IMR-90 (cell line): ENCODE data around the gene TSPO. TPM values are rescaled to one million over a fixed set of nuclear protein-coding genes. Genes with fewer than 3 reads are reported as not detected.

ENCODE experiments used
- ATAC-seq: fragments of 200-7000 bp; cut with Tn5 transposase; 2 replicates; pipeline ENCODE4 v1.9.1; 2020; ENCODE audit warnings: low read depth, mild to moderate bottlenecking, moderate library complexity
- BruUV-seq: library from RNA; stranded (reverse); fragments of 400-500 nt; replicated peaks from 2 replicates; lab custom pipeline; 2021; lab: Mats Ljungman, UMichigan
- CTCF ChIA-PET: fragments of 300-600 bp; formaldehyde crosslinking; extraction: SDS; loops from one replicate; lab custom pipeline; 2021; ENCODE audit warnings: antibody characterized with exemption; lab: Yijun Ruan, JAX
- POLR2A ChIA-PET: fragments of 300-600 bp; sonication (Branson Sonifier 250); formaldehyde crosslinking; loops from one replicate; lab custom pipeline; 2022; ENCODE audit warnings: antibody characterized with exemption; ENCODE audit not compliant: unreplicated experiment; lab: Charles Lee
- DNase-seq: peaks from one replicate; pipeline ENCODE4 v3.0.0; 2013
- H2AFZ ChIP-seq: replicated peaks from 2 replicates; pipeline ENCODE3; 2013; ENCODE audit warnings: low read length, mild to moderate bottlenecking; ENCODE audit not compliant: poor library complexity
- H2AK5ac ChIP-seq: 2 replicates; pipeline ENCODE4 v1.6.1; 2013; ENCODE audit warnings: low read depth, low read length, inconsistent platforms
- H2AK9ac ChIP-seq: replicated peaks from 2 replicates; pipeline ENCODE3; 2013; ENCODE audit warnings: mild to moderate bottlenecking, low read depth, low read length, moderate library complexity; ENCODE audit not compliant: poor library complexity
- H2BK120ac ChIP-seq: 2 replicates; pipeline ENCODE4 v1.6.1; 2013; ENCODE audit warnings: low read depth, low read length, inconsistent platforms
- H2BK15ac ChIP-seq: 3 replicates; pipeline ENCODE4 v1.6.1; 2013; ENCODE audit warnings: low read depth, low read length, inconsistent platforms
- H2BK20ac ChIP-seq: 2 replicates; pipeline ENCODE4 v1.6.1; 2013; ENCODE audit warnings: low read depth, mild to moderate bottlenecking, inconsistent platforms, low read length, moderate library complexity
- H2BK5ac ChIP-seq: 2 replicates; pipeline ENCODE4 v1.6.1; 2013; ENCODE audit warnings: mild to moderate bottlenecking, low read depth, low read length, inconsistent platforms; ENCODE audit not compliant: poor library complexity, severe bottlenecking
- H3K14ac ChIP-seq: replicated peaks from 2 replicates; pipeline ENCODE4 v1.6.1; 2013; ENCODE audit warnings: low read depth, low read length, inconsistent platforms
- H3K18ac ChIP-seq: 2 replicates; pipeline ENCODE4 v1.6.1; 2013; ENCODE audit warnings: low read depth, low read length, control low read depth
- H3K23ac ChIP-seq: 2 replicates; pipeline ENCODE4 v1.6.1; 2013; ENCODE audit warnings: low read depth, low read length, inconsistent platforms
- H3K27ac ChIP-seq: 2 replicates; pipeline ENCODE4 v1.5.1; 2013; ENCODE audit warnings: mild to moderate bottlenecking, control low read depth, low read length; ENCODE audit not compliant: insufficient read depth
- H3K27me3 ChIP-seq: 2 replicates; pipeline ENCODE4 v1.6.1; 2013; ENCODE audit warnings: low read length; ENCODE audit not compliant: control insufficient read depth, insufficient read depth
- H3K36me3 ChIP-seq: 2 replicates; pipeline ENCODE4 v1.6.1; 2013; ENCODE audit warnings: low read length, mixed read lengths; ENCODE audit not compliant: control insufficient read depth, insufficient read depth
- H3K4ac ChIP-seq: 2 replicates; pipeline ENCODE4 v1.6.1; 2013; ENCODE audit warnings: low read depth, low read length, inconsistent platforms
- H3K4me1 ChIP-seq: 2 replicates; pipeline ENCODE4 v1.6.1; 2013; ENCODE audit warnings: low read length, mixed read lengths; ENCODE audit not compliant: control insufficient read depth, insufficient read depth
- H3K4me2 ChIP-seq: 2 replicates; pipeline ENCODE4 v1.6.1; 2013; ENCODE audit warnings: low read depth, mild to moderate bottlenecking, control low read depth, low read length, moderate library complexity
- H3K4me3 ChIP-seq: 2 replicates; pipeline ENCODE4 v1.5.1; 2013; ENCODE audit warnings: low read depth, mild to moderate bottlenecking, control low read depth, low read length, moderate library complexity; ENCODE audit not compliant: insufficient read depth
- H3K56ac ChIP-seq: 2 replicates; pipeline ENCODE4 v1.6.1; 2013; ENCODE audit warnings: low read length, inconsistent platforms; ENCODE audit not compliant: insufficient read depth; ENCODE audit errors: extremely low read depth
- H3K79me1 ChIP-seq, 2 experiments: 2 replicates each; pipeline ENCODE4 v1.6.1; 2013; ENCODE audit warnings: low read length in 2 of 2, inconsistent platforms in 1 of 2, low read depth in 1 of 2
- H3K9ac ChIP-seq: 2 replicates; pipeline ENCODE4 v1.6.1; 2013; ENCODE audit warnings: low read depth, low read length, control low read depth
- H3K9me1 ChIP-seq: 2 replicates; pipeline ENCODE4 v1.6.1; 2013; ENCODE audit warnings: low read length, inconsistent platforms; ENCODE audit not compliant: insufficient read depth
- H3K9me3 ChIP-seq: 2 replicates; pipeline ENCODE4 v1.6.1; 2013; ENCODE audit warnings: low read length; ENCODE audit not compliant: control insufficient read depth, insufficient read depth
- H4K20me1 ChIP-seq: 2 replicates; pipeline ENCODE4 v1.6.1; 2013; ENCODE audit warnings: low read length, inconsistent platforms; ENCODE audit not compliant: insufficient read depth
- H4K5ac ChIP-seq: 2 replicates; pipeline ENCODE4 v1.6.1; 2013; ENCODE audit warnings: mild to moderate bottlenecking, low read depth, low read length, control low read depth
- H4K8ac ChIP-seq, 2 experiments: 2 replicates each; pipeline ENCODE4 v1.6.1; 2013; ENCODE audit warnings: low read depth in 2 of 2, low read length in 2 of 2, control low read depth in 1 of 2, inconsistent platforms in 1 of 2
- H4K91ac ChIP-seq: 2 replicates; pipeline ENCODE4 v1.6.1; 2013; ENCODE audit warnings: low read depth, low read length, inconsistent platforms; ENCODE audit not compliant: insufficient read depth
- CEBPB ChIP-seq: IDR thresholded peaks from 2 replicates; pipeline ENCODE4 v1.6.1; 2012; ENCODE audit warnings: low read depth, low read length, improper control_type of control experiment
- CHD1 ChIP-seq: IDR thresholded peaks from 2 replicates; pipeline ENCODE4 v1.6.1; 2012; ENCODE audit warnings: low read depth, low read length, improper control_type of control experiment
- CTCF ChIP-seq: conservative IDR thresholded peaks from 2 replicates; pipeline ENCODE4 v1.5.1; 2012; ENCODE audit warnings: mild to moderate bottlenecking, low read depth, low read length, improper control_type of control experiment
- MXI1 ChIP-seq: IDR thresholded peaks from 2 replicates; pipeline ENCODE4 v1.6.1; 2012; ENCODE audit warnings: low read depth, mild to moderate bottlenecking, low read length, moderate library complexity, borderline replicate concordance
- POLR2A ChIP-seq: IDR thresholded peaks from 2 replicates; pipeline ENCODE4 v1.6.1; 2012; ENCODE audit warnings: mild to moderate bottlenecking, low read depth, low read length
- RFX5 ChIP-seq: IDR thresholded peaks from 2 replicates; pipeline ENCODE4 v1.8.0; 2012; ENCODE audit warnings: low read depth, mild to moderate bottlenecking, low read length, moderate library complexity
- WGBS, 2 experiments: methylation state at CpG; one replicate each; pipeline versions ENCODE4 v1.1.5 to v1.1.7; 2013; ENCODE audit warnings: missing lambda C conversion rate in 2 of 2; ENCODE audit not compliant: insufficient read length in 1 of 2; ENCODE audit errors: extremely low coverage in 2 of 2; 5-methylcytosine and 5-hydroxymethylcytosine counted together
- dilution Hi-C: fragments of 300-500 bp; cut with HindIII; formaldehyde crosslinking; loops from one replicate; pipeline ENCODE4 v1.14.3; 2018; ENCODE audit warnings: low sequenced_read_pairs; ENCODE audit not compliant: unreplicated experiment
- in situ Hi-C: fragments of 300-500 bp; cut with MboI; formaldehyde crosslinking; loops from 3 replicates; pipeline ENCODE4 v1.14.3; 2019; ENCODE audit warnings: low sequenced_read_pairs, inconsistent platforms, mixed read lengths
- intact Hi-C: fragments of 100-400 bp; cut with micrococcal nuclease; formaldehyde crosslinking; loops from 2 replicates; pipeline ENCODE4 v1.10.0; 2022
- polyA plus RNA-seq, 3 experiments: library from polyadenylated mRNA; depleted of rRNA; stranded (reverse); fragments of >200 nt; gene quantifications; 2 replicates each; pipeline ENCODE4 v1.2.3, GENCODE V29; 2012; ENCODE audit warnings: low replicate concordance in 1 of 3
- total RNA-seq: library from RNA; depleted of rRNA; stranded (reverse); fragments of >200 nt; gene quantifications from 2 replicates; pipeline ENCODE4 v1.2.3, GENCODE V29; 2012

The TSPO gene
- total and polyA plus RNA-seq, 2 of the 4 experiments (the other 2 are of a cell fraction): 115 to 297 TPM

DNA sequence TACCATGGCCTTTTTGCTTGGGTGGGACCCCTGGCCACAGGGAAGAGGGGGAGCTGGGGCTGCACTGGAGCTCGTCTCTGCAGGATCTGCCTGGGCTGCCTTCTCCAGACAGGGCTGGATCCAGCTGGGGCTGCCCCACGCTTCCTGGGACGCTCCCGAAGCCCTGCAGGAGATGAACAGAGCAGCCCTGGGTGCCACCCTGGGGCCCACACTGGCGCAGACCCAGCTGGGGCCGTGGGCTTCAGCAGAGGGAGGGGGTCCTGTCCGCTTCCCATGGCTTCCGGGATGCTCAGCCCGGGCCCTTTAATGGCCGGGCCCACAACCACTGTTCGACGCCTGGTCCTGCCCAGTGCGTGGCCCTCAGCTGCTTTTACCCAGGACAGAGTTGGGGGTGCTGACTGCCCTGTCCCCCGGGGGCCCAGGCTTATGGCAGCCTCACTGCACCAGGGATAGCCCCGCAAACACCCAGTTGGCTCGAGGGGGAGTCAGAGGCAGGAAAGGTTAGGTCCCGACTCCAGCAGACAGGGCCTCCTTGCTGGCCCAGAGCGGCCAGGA is 12.0 kb downstream of the TSPO start:
- Histone ChIP-seq H2BK120ac (no peak overlapping the region), H3K27ac (no peak overlapping the region), H3K23ac (no peak overlapping the region), H3K18ac (no peak overlapping the region), H2BK15ac (no peak overlapping the region), H2AK5ac (no peak overlapping the region), H3K56ac (no peak overlapping the region), H2AFZ (no peak overlapping the region), H3K4me1 (no peaks in the 10 kb centered on the region), H3K4ac (no peak overlapping the region), H3K9ac (no peak overlapping the region), H3K4me3 (no peak overlapping the region), H3K4me2 (no peak overlapping the region), H2BK20ac (no peak overlapping the region), H4K91ac (no peak overlapping the region), H3K27me3 (no peaks in the 10 kb centered on the region), H2AK9ac (no peak overlapping the region), H3K14ac (no peak overlapping the region), H3K9me1 (peaks cover 4% of the 10 kb centered on the region), H2BK5ac (no peak overlapping the region), H3K9me3 (no peaks in the 10 kb centered on the region), H4K20me1 (peaks cover 22% of the 10 kb centered on the region), H3K79me1 (peaks cover 11 to 23% of the 10 kb centered on the region in 2 experiments; a peak in 3 of 4 replicates), H3K36me3 (peaks cover 33% of the 10 kb centered on the region), H4K5ac (no peak overlapping the region), H4K8ac (no peak overlapping the region)
- no peak for ATAC-seq
- no peak for DNase-seq
- dilution Hi-C loops (no loop called here), intact Hi-C loops (no loop called here), in situ Hi-C loops (no loop called here)
- BruUV-seq: no TSS peak
- no peak for TF ChIP-seq CHD1
- TF ChIP-seq CEBPB: no peak
- no peak for TF ChIP-seq CTCF
- no peak for TF ChIP-seq RFX5
- no peak for TF ChIP-seq POLR2A
- no peak for TF ChIP-seq MXI1
- ChIA-PET CTCF (no interaction called here), POLR2A (no interaction called here)
- 78% methylated on average over 9 of the region's 18 CpGs; no CpG with 5 or more reads in 1 of the 2 experiments for WGBS, 2 experiments
